B cell (primary cell): Measurements from ENCODE around the gene UPF1. TPM values are rescaled to one million over a fixed set of nuclear protein-coding genes. Genes with fewer than 3 reads are reported as not detected.

Experiments
- ATAC-seq: fragments of 200-7000 bp; cut with Tn5 transposase; one replicate; pipeline ENCODE4 v1.10.0; 2021; ENCODE audit warnings: low read depth, mild to moderate bottlenecking, moderate number of reproducible peaks, moderate library complexity
- CTCF ChIA-PET: fragments of 350-600 bp; sonication (Branson Sonifier 250); formaldehyde crosslinking; loops from one replicate; lab custom pipeline; 2021; ENCODE audit warnings: antibody characterized with exemption, inconsistent platforms; lab: Charles Lee
- POLR2A ChIA-PET: fragments of 350-600 bp; sonication (Branson Sonifier 250); formaldehyde crosslinking; loops from one replicate; lab custom pipeline; 2021; ENCODE audit warnings: antibody characterized with exemption; lab: Charles Lee
- DNase-seq: peaks from one replicate; pipeline ENCODE4 v3.0.0; 2013
- H2AFZ ChIP-seq: 2 replicates; pipeline ENCODE4 v1.6.1; 2012; ENCODE audit warnings: mild to moderate bottlenecking, low read depth, low read length; ENCODE audit not compliant: insufficient read depth, poor library complexity, severe bottlenecking
- H3K27ac ChIP-seq, 2 donors: 1 replicate in 1 of 2; 2 replicates in 1 of 2; pipeline ENCODE4 v1.5.1; 2012 to 2013; ENCODE audit warnings: low read length in 2 of 2, mild to moderate bottlenecking in 2 of 2, moderate library complexity in 1 of 2
- H3K27me3 ChIP-seq, 4 experiments: fragments of 200-600 bp in 1 of 4; sonication (generic) in 1 of 4; replicated peaks in 1 of 4; 1 replicate in 2 of 4; 2 replicates in 2 of 4; pipeline versions ENCODE4 v1.6.1 to v1.7.0; 2013 to 2016; ENCODE audit warnings: low read length in 3 of 4, mild to moderate bottlenecking in 2 of 4, mixed read lengths in 1 of 4, moderate library complexity in 1 of 4; ENCODE audit not compliant: insufficient read depth in 4 of 4, control insufficient read depth in 3 of 4; ENCODE audit errors: control extremely low read depth in 1 of 4
- H3K36me3 ChIP-seq, 2 experiments: replicated peaks in 1 of 2; 1 replicate in 1 of 2; 2 replicates in 1 of 2; pipeline versions ENCODE4 v1.6.1 to v1.7.1; 2013; ENCODE audit warnings: low read length in 1 of 2; ENCODE audit not compliant: insufficient read depth in 2 of 2, control insufficient read depth in 1 of 2; ENCODE audit errors: control extremely low read depth in 1 of 2, extremely low read depth in 1 of 2
- H3K4me1 ChIP-seq, 2 donors: fragments of 200-600 bp in 1 of 2; sonication (generic) in 1 of 2; 1 replicate in 1 of 2; 2 replicates in 1 of 2; pipeline versions ENCODE4 v1.5.1 to v1.6.1; 2013 to 2017; ENCODE audit warnings: low read length in 2 of 2; ENCODE audit not compliant: control insufficient read depth in 2 of 2, insufficient read depth in 2 of 2
- H3K4me2 ChIP-seq: replicated peaks from 2 replicates; pipeline ENCODE3; 2012; ENCODE audit warnings: mild to moderate bottlenecking, low read depth, low read length; ENCODE audit not compliant: poor library complexity, severe bottlenecking
- H3K4me3 ChIP-seq, 5 experiments: fragments of 200-600 bp in 1 of 5; sonication (generic) in 1 of 5; 1 replicate in 3 of 5; 2 replicates in 2 of 5; pipeline versions ENCODE4 v1.5.1 to v1.7.0; 2011 to 2016; ENCODE audit warnings: low read length in 4 of 5, mild to moderate bottlenecking in 4 of 5, low read depth in 2 of 5, control low read depth in 1 of 5, moderate library complexity in 1 of 5; ENCODE audit not compliant: insufficient read depth in 1 of 5; ENCODE audit errors: control extremely low read depth in 1 of 5, extremely low read depth in 1 of 5
- H3K79me2 ChIP-seq: fragments of 200-600 bp; sonication (generic); one replicate; pipeline ENCODE4 v1.6.0; 2016; ENCODE audit warnings: low read length; ENCODE audit not compliant: control insufficient read depth, insufficient read depth
- H3K9ac ChIP-seq: fragments of 200-600 bp; sonication (generic); 2 replicates; pipeline ENCODE4 v1.6.1; 2017; ENCODE audit warnings: mild to moderate bottlenecking, low read length, moderate library complexity
- H3K9me3 ChIP-seq, 3 donors: one replicate each; pipeline versions ENCODE4 v1.6.1 to v1.7.1; 2013; ENCODE audit warnings: low read length in 2 of 3; ENCODE audit not compliant: control insufficient read depth in 2 of 3, insufficient read depth in 1 of 3; ENCODE audit errors: control extremely low read depth in 1 of 3
- H4K20me1 ChIP-seq: 2 replicates; pipeline ENCODE4 v1.6.0; 2012; ENCODE audit warnings: mild to moderate bottlenecking, low read length; ENCODE audit not compliant: insufficient read depth, control insufficient read depth, poor library complexity, severe bottlenecking
- H3K27ac Mint-ChIP-seq: one replicate; pipeline ENCODE4 v1.8.0; 2021; ENCODE audit warnings: mixed read lengths
- H3K27me3 Mint-ChIP-seq: one replicate; pipeline ENCODE4 v1.8.0; 2021; ENCODE audit warnings: mixed read lengths
- H3K4me1 Mint-ChIP-seq: one replicate; pipeline ENCODE4 v1.8.0; 2021; ENCODE audit warnings: mixed read lengths
- H3K4me3 Mint-ChIP-seq: one replicate; pipeline ENCODE4 v1.8.0; 2021; ENCODE audit warnings: mixed read lengths
- H3K9me3 Mint-ChIP-seq: one replicate; pipeline ENCODE4 v1.8.0; 2022; ENCODE audit warnings: mixed read lengths; ENCODE audit not compliant: insufficient read depth
- EZH2 ChIP-seq: IDR thresholded peaks from 2 replicates; pipeline ENCODE4 v1.6.1; 2012; ENCODE audit warnings: borderline replicate concordance, low read depth, mild to moderate bottlenecking, moderate library complexity, low read length; ENCODE audit not compliant: insufficient read depth, poor library complexity, severe bottlenecking
- WGBS: methylation state at CpG from one replicate; pipeline ENCODE4 v1.1.5; 2013; ENCODE audit warnings: missing lambda C conversion rate; ENCODE audit not compliant: insufficient coverage; 5-methylcytosine and 5-hydroxymethylcytosine counted together
- intact Hi-C: fragments of 100-400 bp; cut with micrococcal nuclease; formaldehyde crosslinking; loops from one replicate; pipeline ENCODE4 v1.10.0; 2022
- polyA plus RNA-seq: library from polyadenylated mRNA; depleted of rRNA; stranded (reverse); fragments of >200 nt; gene quantifications from 2 replicates; pipeline ENCODE4 v1.2.3, GENCODE V29; 2012
- total RNA-seq, 2 donors: library from RNA; stranded (reverse); fragments of 120-200 nt in 1 of 2; gene quantifications; 1 replicate in 1 of 2; 2 replicates in 1 of 2; pipeline versions ENCODE4 v1.2.3 to v1.2.4, GENCODE V29; 2013 to 2022
- TF ChIP-seq, protein P1 (sequence below): fragments of 200-600 bp; IDR thresholded peaks from one replicate; pipeline ENCODE4 v1.8.0; 2022; ENCODE audit warnings: antibody characterized with exemption, mild to moderate bottlenecking

Gene UPF1
- total and polyA plus RNA-seq, 2 donors (not counting 1 experiment from before 2014, with no cell fraction given), result 51.9 to 98.6 TPM

DNA sequence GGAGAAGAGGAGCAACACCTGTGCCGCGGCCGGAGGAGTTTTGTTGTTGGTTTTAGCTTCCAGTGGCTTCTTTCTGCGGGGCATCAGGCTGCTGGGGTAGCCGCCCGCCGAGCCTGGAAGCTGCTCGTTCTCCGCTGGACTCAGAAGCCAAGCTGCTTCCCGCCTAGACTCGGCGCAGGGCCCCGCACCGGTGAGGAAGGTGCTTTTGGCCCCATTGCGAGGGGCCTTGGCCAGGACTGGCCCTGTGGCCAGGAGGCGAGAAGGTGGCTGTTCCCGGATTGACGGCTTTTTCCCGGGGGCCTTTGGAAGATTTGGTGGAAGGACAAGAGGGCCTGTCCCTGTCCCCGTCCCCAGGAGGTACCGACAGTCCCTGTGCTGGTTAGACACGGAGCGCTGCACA, 35.4 kb downstream of the UPF1 start:
- CTCF ChIA-PET, result interaction anchor here (1.6 to 2.0 kb wide), 3 partner anchors 11 to 416 kb away, joined by 5 to 17 read pairs (median 9); no protein-coding TSS in a partner anchor
- WGBS, result 95% methylated on average over 23 of the region's 23 CpGs
- H3K4me3 Mint-ChIP-seq, result no peak overlapping the region

DNA sequence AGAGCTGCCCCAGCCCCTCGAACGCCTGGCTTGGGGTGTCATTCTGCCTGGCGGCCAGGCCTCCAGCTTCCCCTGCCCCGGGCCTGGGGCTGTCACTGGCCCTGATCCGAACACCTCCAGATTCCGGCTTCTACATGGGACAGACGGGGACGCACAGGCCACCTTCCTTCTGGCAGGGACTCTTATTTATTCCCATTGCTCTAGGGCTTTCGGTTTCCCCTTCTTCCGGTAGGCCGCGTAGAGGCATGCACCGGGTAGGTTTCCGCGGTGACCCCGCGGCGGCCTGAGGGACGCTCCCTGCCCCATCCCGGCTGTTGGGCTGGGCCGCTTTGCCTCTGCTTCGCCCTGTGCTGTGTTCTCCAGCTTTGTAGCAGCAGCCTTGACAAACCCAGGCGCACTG, 36.0 kb downstream of the UPF1 start:
- Mint-ChIP-seq H3K4me3 (no peak overlapping the region), H3K9me3 (no peaks in the 10 kb centered on the region), H3K4me1 (peaks cover 14% of the 10 kb centered on the region), H3K27me3 (peaks cover 14% of the 10 kb centered on the region), H3K27ac (no peak overlapping the region)
- H3K36me3 ChIP-seq, result peaks cover 0 to 45% of the 10 kb centered on the region in 2 experiments
- H3K4me2 ChIP-seq, result no peak overlapping the region
- ATAC-seq (no peak), DNase-seq (no peak)
- H2AFZ ChIP-seq, result no peak overlapping the region
- H3K79me2 ChIP-seq, result peaks cover 3% of the 10 kb centered on the region
- CTCF ChIA-PET, result interaction anchor here (1.6 to 2.0 kb wide), 2 partner anchors 12 to 20 kb away, joined by 9 to 17 read pairs; no protein-coding TSS in a partner anchor
- no peak overlapping the region for H3K27ac ChIP-seq
- peaks cover 43% of the 10 kb centered on the region for H4K20me1 ChIP-seq
- POLR2A ChIA-PET, result no interaction called here
- no peak overlapping the region for H3K4me3 ChIP-seq
- peaks cover 11 to 12% of the 10 kb centered on the region in 2 donors for H3K4me1 ChIP-seq
- peaks cover 0 to 3% (median 0%) of the 10 kb centered on the region in 3 donors for H3K9me3 ChIP-seq
- 97% methylated on average over 23 of the region's 23 CpGs for WGBS
- H3K27me3 ChIP-seq, result peaks cover 0 to 23% (median 6%) of the 10 kb centered on the region in 4 experiments
- TF ChIP-seq EZH2, result no peak
- TF ChIP-seq, protein P1, sequence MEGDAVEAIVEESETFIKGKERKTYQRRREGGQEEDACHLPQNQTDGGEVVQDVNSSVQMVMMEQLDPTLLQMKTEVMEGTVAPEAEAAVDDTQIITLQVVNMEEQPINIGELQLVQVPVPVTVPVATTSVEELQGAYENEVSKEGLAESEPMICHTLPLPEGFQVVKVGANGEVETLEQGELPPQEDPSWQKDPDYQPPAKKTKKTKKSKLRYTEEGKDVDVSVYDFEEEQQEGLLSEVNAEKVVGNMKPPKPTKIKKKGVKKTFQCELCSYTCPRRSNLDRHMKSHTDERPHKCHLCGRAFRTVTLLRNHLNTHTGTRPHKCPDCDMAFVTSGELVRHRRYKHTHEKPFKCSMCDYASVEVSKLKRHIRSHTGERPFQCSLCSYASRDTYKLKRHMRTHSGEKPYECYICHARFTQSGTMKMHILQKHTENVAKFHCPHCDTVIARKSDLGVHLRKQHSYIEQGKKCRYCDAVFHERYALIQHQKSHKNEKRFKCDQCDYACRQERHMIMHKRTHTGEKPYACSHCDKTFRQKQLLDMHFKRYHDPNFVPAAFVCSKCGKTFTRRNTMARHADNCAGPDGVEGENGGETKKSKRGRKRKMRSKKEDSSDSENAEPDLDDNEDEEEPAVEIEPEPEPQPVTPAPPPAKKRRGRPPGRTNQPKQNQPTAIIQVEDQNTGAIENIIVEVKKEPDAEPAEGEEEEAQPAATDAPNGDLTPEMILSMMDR, result no peak
- no peak overlapping the region for H3K9ac ChIP-seq
- intact Hi-C loops, result no loop called here

More for the DNA sequence above, 35.4 kb downstream of the UPF1 start:
- peaks cover 11 to 12% of the 10 kb centered on the region in 2 donors for H3K4me1 ChIP-seq
- Mint-ChIP-seq H3K9me3 (no peaks in the 10 kb centered on the region), H3K27ac (no peak overlapping the region), H3K4me1 (peaks cover 16% of the 10 kb centered on the region), H3K27me3 (peaks cover 14% of the 10 kb centered on the region)
- H2AFZ ChIP-seq, result no peak overlapping the region
- peaks cover 0 to 22% (median 6%) of the 10 kb centered on the region in 4 experiments for H3K27me3 ChIP-seq
- peaks cover 0 to 3% (median 0%) of the 10 kb centered on the region in 3 donors for H3K9me3 ChIP-seq
- peaks cover 48% of the 10 kb centered on the region for H4K20me1 ChIP-seq
- no peak overlapping the region for H3K9ac ChIP-seq
- no peak for ATAC-seq
- no peak overlapping the region for H3K27ac ChIP-seq
- POLR2A ChIA-PET, result no interaction called here
- H3K4me2 ChIP-seq, result no peak overlapping the region
- TF ChIP-seq EZH2, result no peak
- TF ChIP-seq, protein P1, result no peak
- peaks cover 0 to 51% of the 10 kb centered on the region in 2 experiments for H3K36me3 ChIP-seq
- H3K79me2 ChIP-seq, result peaks cover 3% of the 10 kb centered on the region
- intact Hi-C loops, result no loop called here
- no peak for DNase-seq
- no peak overlapping the region for H3K4me3 ChIP-seq
